ENCODE data around the gene ALOX12B.

Gene ALOX12B

GRCh38 chr17:8087075-8087951 lies at the start of gene ALOX12B:
Gene ALOX12B, minus strand, starts transcription at chr17:8087716. Its CDS starts 274 bp downstream, at chr17:8087442.
- DNase-seq: no peak

- DNase-seq: no peak
Measured at GRCh38 chr17:8133941-8134340, 46.4 kb upstream of the ALOX12B start.

GRCh38 chr17:8133399-8133798 lies 45.9 kb upstream of the ALOX12B start:
- no peak for DNase-seq

- DNase-seq: no peak
Measured at GRCh38 chr17:8131844-8132441, 44.4 kb upstream of the ALOX12B start.

GRCh38 chr17:8128125-8128784 lies 40.7 kb upstream of the ALOX12B start:
- DNase-seq: no peak

- DNase-seq: peak in 1 of 2 donors; percentile 49
Measured at GRCh38 chr17:8126491-8127066, 39.1 kb upstream of the ALOX12B start.

GRCh38 chr17:8125947-8126490 lies 38.5 kb upstream of the ALOX12B start:
- no peak for DNase-seq

GRCh38 chr17:8125154-8125946 lies 37.8 kb upstream of the ALOX12B start:
- DNase-seq: peak; percentile 96 to 97

GRCh38 chr17:8124350-8125153 lies 37.0 kb upstream of the ALOX12B start:
- no peak for DNase-seq

- DNase-seq: no peak
Measured at GRCh38 chr17:8123695-8124349, 36.3 kb upstream of the ALOX12B start, which contains the start of gene HES7. Gene HES7, minus strand, starts transcription at chr17:8124106. Its CDS starts 22 bp downstream, at chr17:8124084.

- peak in 1 of 2 donors; percentile 33 for DNase-seq
Measured at GRCh38 chr17:8122924-8123694, 35.6 kb upstream of the ALOX12B start.

GRCh38 chr17:8122422-8122923 lies 35.0 kb upstream of the ALOX12B start:
- DNase-seq: no peak

- peak in 1 of 2 donors; percentile 49 for DNase-seq
Measured at GRCh38 chr17:8121681-8122421, 34.3 kb upstream of the ALOX12B start.

GRCh38 chr17:8121407-8121680 lies 33.8 kb upstream of the ALOX12B start:
- DNase-seq: no peak

GRCh38 chr17:8120520-8121406 lies 33.2 kb upstream of the ALOX12B start:
- DNase-seq: peak; percentile 86 to 90

GRCh38 chr17:8119581-8120519 lies 32.3 kb upstream of the ALOX12B start:
- DNase-seq: peak; percentile 97 to 98

Measured in stimulated activated CD4-positive, alpha-beta T cell treated with anti-CD3 and anti-CD28 coated beads, Interleukin-2, amount 100 ng/mL, for 48 hours (primary cell).